H9 (cell line): Measurements from ENCODE around the gene SNCB. TPM values are rescaled to one million over a fixed set of nuclear protein-coding genes. Genes with fewer than 3 reads are reported as not detected.

Experiments used
- DNase-seq: peaks from one replicate; pipeline ENCODE4 v3.0.0-alpha.2; 2017
- H2AFZ ChIP-seq: one replicate; pipeline ENCODE4 v1.6.1; 2013; ENCODE audit warnings: mild to moderate bottlenecking, low read length, control low read depth, moderate library complexity
- H2AK5ac ChIP-seq: 2 replicates; pipeline ENCODE4 v1.6.1; 2013; ENCODE audit warnings: low read length, control low read depth, mixed read lengths; ENCODE audit not compliant: insufficient read length
- H2BK120ac ChIP-seq: one replicate; pipeline ENCODE4 v1.6.1; 2013; ENCODE audit warnings: low read depth, mild to moderate bottlenecking, low read length, control low read depth, inconsistent platforms; ENCODE audit not compliant: poor library complexity, severe bottlenecking
- H2BK12ac ChIP-seq: 2 replicates; pipeline ENCODE4 v1.6.1; 2013; ENCODE audit warnings: low read length, control low read depth, mixed read lengths, low read depth; ENCODE audit not compliant: insufficient read length
- H2BK15ac ChIP-seq: 2 replicates; pipeline ENCODE4 v1.6.1; 2013; ENCODE audit warnings: low read depth, low read length, control low read depth
- H2BK20ac ChIP-seq: one replicate; pipeline ENCODE4 v1.6.1; 2013; ENCODE audit warnings: low read depth, mild to moderate bottlenecking, low read length, control low read depth, inconsistent platforms; ENCODE audit not compliant: poor library complexity, severe bottlenecking
- H2BK5ac ChIP-seq: 2 replicates; pipeline ENCODE4 v1.6.1; 2013; ENCODE audit warnings: low read length, control low read depth, mixed read lengths; ENCODE audit not compliant: insufficient read length
- H3K14ac ChIP-seq: 2 replicates; pipeline ENCODE4 v1.6.1; 2013; ENCODE audit warnings: low read length, control low read depth; ENCODE audit not compliant: insufficient read depth
- H3K18ac ChIP-seq: 2 replicates; pipeline ENCODE4 v1.6.1; 2013; ENCODE audit warnings: low read depth, mild to moderate bottlenecking, mixed read lengths, low read length, control low read depth; ENCODE audit not compliant: insufficient read length
- H3K23ac ChIP-seq: 2 replicates; pipeline ENCODE4 v1.6.1; 2013; ENCODE audit warnings: low read length, control low read depth, mixed read lengths, low read depth; ENCODE audit not compliant: insufficient read length
- H3K23me2 ChIP-seq: 2 replicates; pipeline ENCODE4 v1.6.1; 2013; ENCODE audit warnings: low read depth, mild to moderate bottlenecking, mixed read lengths, low read length, control low read depth; ENCODE audit not compliant: insufficient read length, poor library complexity, severe bottlenecking
- H3K27ac ChIP-seq: 2 replicates; pipeline ENCODE4 v1.5.1; 2013; ENCODE audit warnings: low read length, control low read depth, mixed read lengths, low read depth; ENCODE audit not compliant: insufficient read length
- H3K27me3 ChIP-seq: 2 replicates; pipeline ENCODE4 v1.6.1; 2013; ENCODE audit warnings: low read length, control low read depth, inconsistent platforms; ENCODE audit not compliant: insufficient read depth
- H3K4ac ChIP-seq: 2 replicates; pipeline ENCODE4 v1.6.1; 2013; ENCODE audit warnings: low read depth, mild to moderate bottlenecking, control low read depth, inconsistent platforms, low read length, moderate library complexity
- H3K4me1 ChIP-seq: 2 replicates; pipeline ENCODE4 v1.6.1; 2013; ENCODE audit warnings: low read length, control low read depth, inconsistent platforms; ENCODE audit not compliant: insufficient read depth
- H3K4me2 ChIP-seq: 2 replicates; pipeline ENCODE4 v1.6.1; 2013; ENCODE audit warnings: low read length, control low read depth, mixed read lengths; ENCODE audit not compliant: insufficient read length, insufficient read depth
- H3K56ac ChIP-seq: 2 replicates; pipeline ENCODE4 v1.6.1; 2013; ENCODE audit warnings: low read depth, mild to moderate bottlenecking, mixed read lengths, low read length, control low read depth; ENCODE audit not compliant: insufficient read length
- H3K79me1 ChIP-seq: 2 replicates; pipeline ENCODE4 v1.6.1; 2013; ENCODE audit warnings: low read depth, mild to moderate bottlenecking, moderate library complexity, low read length, control low read depth, inconsistent platforms; ENCODE audit not compliant: insufficient read depth, poor library complexity, severe bottlenecking
- H3K79me2 ChIP-seq: 2 replicates; pipeline ENCODE4 v1.6.1; 2013; ENCODE audit warnings: low read length, control low read depth, inconsistent platforms; ENCODE audit not compliant: insufficient read depth
- H3K9ac ChIP-seq: 2 replicates; pipeline ENCODE4 v1.6.1; 2013; ENCODE audit warnings: low read length, control low read depth, mixed read lengths; ENCODE audit not compliant: insufficient read length; ENCODE audit errors: extremely low read depth
- H3K9me3 ChIP-seq: one replicate; pipeline ENCODE4 v1.6.1; 2013; ENCODE audit warnings: low read depth, low read length, inconsistent platforms; ENCODE audit not compliant: control insufficient read depth
- H3T11ph ChIP-seq: one replicate; pipeline ENCODE4 v1.6.1; 2013; ENCODE audit warnings: mild to moderate bottlenecking, low read length, control low read depth, inconsistent platforms
- H4K20me1 ChIP-seq: one replicate; pipeline ENCODE4 v1.6.1; 2013; ENCODE audit not compliant: control insufficient read depth, insufficient read length, insufficient read depth
- H4K5ac ChIP-seq: 2 replicates; pipeline ENCODE4 v1.6.1; 2013; ENCODE audit warnings: low read depth, mild to moderate bottlenecking, mixed read lengths, low read length, control low read depth; ENCODE audit not compliant: insufficient read length
- H4K8ac ChIP-seq: replicated peaks from 2 replicates; pipeline ENCODE4 v1.6.1; 2013; ENCODE audit warnings: low read length, control low read depth, mixed read lengths, low read depth; ENCODE audit not compliant: insufficient read length
- H4K91ac ChIP-seq: 2 replicates; pipeline ENCODE4 v1.6.1; 2013; ENCODE audit warnings: low read depth, mild to moderate bottlenecking, moderate library complexity, mixed read lengths, low read length, control low read depth; ENCODE audit not compliant: insufficient read length
- H3K27ac Mint-ChIP-seq, 3 experiments: 2 replicates in 2 of 3; 3 replicates in 1 of 3; pipeline ENCODE4 v1.8.0; 2020 to 2021; ENCODE audit warnings: mixed read lengths in 3 of 3, mild to moderate bottlenecking in 1 of 3, moderate library complexity in 1 of 3
- H3K27me3 Mint-ChIP-seq: 2 replicates; pipeline ENCODE4 v1.8.0; 2021; ENCODE audit warnings: low read depth, mild to moderate bottlenecking, moderate library complexity, mixed read lengths
- H3K36me3 Mint-ChIP-seq, 3 experiments: 2 replicates in 2 of 3; 3 replicates in 1 of 3; pipeline ENCODE4 v1.8.0; 2020 to 2021; ENCODE audit warnings: low read depth in 3 of 3, mixed read lengths in 3 of 3; ENCODE audit not compliant: insufficient read depth in 1 of 3
- H3K4me1 Mint-ChIP-seq, 2 experiments: 2 replicates each; pipeline ENCODE4 v1.8.0; 2020; ENCODE audit warnings: mixed read lengths in 2 of 2
- H3K4me3 Mint-ChIP-seq, 2 experiments: 2 replicates in 1 of 2; 3 replicates in 1 of 2; pipeline ENCODE4 v1.8.0; 2020 to 2021; ENCODE audit warnings: mild to moderate bottlenecking in 2 of 2, mixed read lengths in 2 of 2, moderate library complexity in 1 of 2
- H3K9me3 Mint-ChIP-seq, 2 experiments: 2 replicates in 1 of 2; 3 replicates in 1 of 2; pipeline ENCODE4 v1.8.0; 2020; ENCODE audit warnings: mild to moderate bottlenecking in 2 of 2, mixed read lengths in 2 of 2, moderate library complexity in 1 of 2
- CTCF ChIP-seq: fragments of 200-600 bp; sonication (generic); conservative IDR thresholded peaks from 3 replicates; pipeline ENCODE4 v1.8.0; 2021; ENCODE audit warnings: antibody characterized with exemption, mild to moderate bottlenecking
- WGBS: extraction: QIAGEN DNeasy Blood & Tissue Kit; methylation state at CpG from one replicate; pipeline ENCODE4 v1.1.7; 2013; ENCODE audit warnings: missing lambda C conversion rate, low lambda C conversion rate, mixed read lengths; ENCODE audit not compliant: insufficient read length; ENCODE audit errors: extremely low coverage; 5-methylcytosine and 5-hydroxymethylcytosine counted together
- total RNA-seq: library from RNA; stranded (reverse); gene quantifications from 2 replicates; pipeline ENCODE4 v1.2.1, GENCODE V29; 2021

SNCB gene
- total RNA-seq, 1 experiment from 2014 or later, result 3.5 TPM

- no peak for DNase-seq
- Histone ChIP-seq H3K9ac (no peak overlapping the region), H3K27me3 (peaks cover 6% of the 10 kb centered on the region; the same call in 1 of the 2 replicates), H4K8ac (no peak overlapping the region), H2AK5ac (no peak overlapping the region), H2BK20ac (no peak overlapping the region), H3K4me2 (peak overlapping the region; percentile 93), H4K5ac (no peak overlapping the region), H3K79me1 (no peaks in the 10 kb centered on the region), H3K14ac (no peak overlapping the region), H3K4ac (no peak overlapping the region), H4K91ac (no peak overlapping the region), H3K23me2 (peaks cover 8% of the 10 kb centered on the region), H2BK12ac (no peak overlapping the region), H2AFZ (no peak overlapping the region), H4K20me1 (no peaks in the 10 kb centered on the region), H3K9me3 (no peaks in the 10 kb centered on the region), H3K56ac (no peak overlapping the region), H3K23ac (no peak overlapping the region), H3K4me1 (no peaks in the 10 kb centered on the region), H3T11ph (no peak overlapping the region), H2BK15ac (no peak overlapping the region), H2BK120ac (no peak overlapping the region), H3K27ac (no peak overlapping the region), H3K18ac (no peak overlapping the region), H3K79me2 (no peaks in the 10 kb centered on the region), H2BK5ac (no peak overlapping the region)
- peaks cover 0 to 6% (median 0%) of the 10 kb centered on the region in 3 experiments; a peak in 2 of 7 replicates for H3K36me3 Mint-ChIP-seq
- TF ChIP-seq CTCF, result no peak
- H3K9me3 Mint-ChIP-seq, result peaks cover 0 to 7% of the 10 kb centered on the region in 2 experiments; a peak in 2 of 5 replicates
- peaks cover 78% of the 10 kb centered on the region for H3K27me3 Mint-ChIP-seq
- no CpG with 5 or more reads among the region's 7 CpGs for WGBS
- peaks cover 31 to 43% of the 10 kb centered on the region in 2 experiments for H3K4me1 Mint-ChIP-seq
- no peak overlapping the region; a peak in 1 of 5 replicates for H3K4me3 Mint-ChIP-seq
- H3K27ac Mint-ChIP-seq, result no peak overlapping the region
Measured at GRCh38 chr5:176631383-176632200, 1.3 kb upstream of the SNCB start.
